ENCODE data around the gene NEBL.

- no peak for TF ChIP-seq CTCF (IDR thresholded peaks at IDR 0.05)
- no peak for TF ChIP-seq POLR2A (IDR thresholded peaks at IDR 0.05)
Measured at GRCh38 chr10:20778008-20778757, 118.9 kb downstream of the NEBL start.
